ENCODE measurements around the gene DDX41.

The DDX41 gene

DNA sequence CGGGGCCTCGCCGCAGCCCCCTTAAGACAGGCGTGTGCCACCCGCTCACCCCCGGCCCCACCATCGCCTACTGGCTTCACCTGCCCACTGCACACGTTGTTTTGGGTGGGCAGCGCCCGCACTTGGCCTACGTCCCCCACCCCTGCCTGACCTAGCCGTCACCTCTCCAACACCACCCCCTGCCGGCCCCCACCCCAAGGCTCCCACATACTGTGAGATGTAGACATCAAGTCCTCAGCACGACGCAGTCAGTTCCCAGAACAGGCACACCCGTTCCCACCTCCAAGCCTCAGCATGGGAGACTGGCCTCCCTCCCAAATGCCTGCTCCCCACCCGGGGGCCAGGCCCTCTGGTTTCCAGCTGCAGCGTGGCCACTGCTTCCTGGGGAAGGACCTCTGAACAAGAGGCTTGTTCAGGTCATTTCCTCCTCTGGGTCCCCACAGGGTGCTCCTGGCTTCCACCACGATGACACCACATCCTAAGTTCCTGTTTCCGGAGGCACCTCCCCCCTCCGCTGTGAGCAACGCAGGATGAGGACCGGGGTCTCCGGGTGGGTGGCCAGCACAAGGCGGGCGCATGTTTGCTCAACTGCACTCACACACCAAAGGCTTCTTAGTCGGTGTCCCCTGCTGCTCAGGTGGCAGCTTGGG, 54.6 kb downstream of the DDX41 start:
- H3K4me1 Mint-ChIP-seq, result peaks cover 21% of the 10 kb centered on the region
- no peak for DNase-seq
- H3K27me3 Mint-ChIP-seq, result peaks cover 14% of the 10 kb centered on the region
- H3K27ac Mint-ChIP-seq, result peak overlapping the region; percentile 4
- no peaks in the 10 kb centered on the region for H3K36me3 Mint-ChIP-seq
- no peaks in the 10 kb centered on the region for H3K9me3 Mint-ChIP-seq
- no peak overlapping the region for H3K4me3 Mint-ChIP-seq
- CTCF ChIA-PET, result interaction anchor here (1.3 to 4.3 kb wide), 4 partner anchors 58 to 349 kb away, joined by 3 to 21 read pairs (median 7); no protein-coding TSS in a partner anchor

All from activated naive CD4-positive, alpha-beta T cell treated with anti-CD3 and anti-CD28 coated beads, Interleukin-2, amount 10 ng/mL, durations not matched to agents 7 days and 5 days (primary cell).